ENCODE data around the gene TFAP2E.

Gene TFAP2E

GRCh38 chr1:35591211-35591610 is 18.1 kb downstream of the TFAP2E start:
- no peak for TF ChIP-seq CTCF (IDR thresholded peaks at IDR 0.05; ENCODE audit: borderline replicate concordance, insufficient read depth, low read depth, low read length)
- no peak overlapping the region for H3K4me3 ChIP-seq (ENCODE audit: low read depth, low read length)

GRCh38 chr1:35592991-35593769 is 20.1 kb downstream of the TFAP2E start:
- TF ChIP-seq CTCF (IDR thresholded peaks at IDR 0.05; ENCODE audit: borderline replicate concordance, insufficient read depth, low read depth, low read length) = no peak
- no peak overlapping the region for H3K4me3 ChIP-seq (ENCODE audit: low read depth, low read length)

GRCh38 chr1:35594005-35594760 is 21.1 kb downstream of the TFAP2E start:
- no peak overlapping the region for H3K4me3 ChIP-seq (ENCODE audit: low read depth, low read length)
- TF ChIP-seq CTCF (IDR thresholded peaks at IDR 0.05; ENCODE audit: borderline replicate concordance, insufficient read depth, low read depth, low read length) = no peak

- no peak overlapping the region for H3K4me3 ChIP-seq (ENCODE audit: low read depth, low read length)
These were observed 22.6 kb downstream of the TFAP2E start for GRCh38 chr1:35595684-35596083.

DNA sequence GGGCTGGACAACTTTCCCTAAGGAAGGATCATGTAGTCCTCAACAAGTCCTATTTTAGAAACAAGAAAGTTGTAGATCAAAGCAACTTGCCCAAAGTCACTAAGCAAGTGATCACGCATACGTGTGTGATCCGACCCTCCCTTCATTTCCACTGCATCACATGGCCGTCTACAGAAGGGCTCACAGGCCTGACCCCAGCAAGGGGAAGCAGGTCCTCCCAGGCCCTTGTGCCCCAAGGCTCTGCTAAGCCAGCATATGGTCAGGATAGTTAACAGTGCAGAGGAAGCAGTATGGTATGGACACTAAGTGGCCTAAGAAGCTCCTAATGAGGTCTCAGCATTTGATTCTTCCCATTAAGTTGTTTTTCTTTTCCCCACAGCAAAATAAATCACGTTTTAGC is 24.8 kb downstream of the TFAP2E start:
- no peak for TF ChIP-seq CTCF (IDR thresholded peaks at IDR 0.05; ENCODE audit: borderline replicate concordance, insufficient read depth, low read depth, low read length)
- no peak overlapping the region for H3K4me3 ChIP-seq (ENCODE audit: low read depth, low read length)

More at GRCh38 chr1:35595684-35596083, 22.6 kb downstream of the TFAP2E start:
- TF ChIP-seq CTCF (IDR thresholded peaks at IDR 0.05; ENCODE audit: borderline replicate concordance, insufficient read depth, low read depth, low read length) = no peak

GRCh38 chr1:35598895-35599294 is 25.8 kb downstream of the TFAP2E start:
- H3K4me3 ChIP-seq (ENCODE audit: low read depth, low read length) = no peak overlapping the region
- TF ChIP-seq CTCF (IDR thresholded peaks at IDR 0.05; ENCODE audit: borderline replicate concordance, insufficient read depth, low read depth, low read length) = no peak

Measured in GM12875 (cell line).